Peyer's patch (tissue), 4 donors: ENCODE results near the gene SF3B2.

Experiments
- CTCF ChIP-seq, 6 experiments: fragments of 450-650 bp in 4 of 6; fragments of 200-600 bp in 2 of 6; sonication (generic) in 1 of 6; IDR thresholded peaks; one replicate each; pipeline ENCODE4 v1.5.1; 2017 to 2019; ENCODE audit warnings: antibody characterized with exemption in 6 of 6, mild to moderate bottlenecking in 3 of 6, moderate library complexity in 1 of 6
- POLR2A ChIP-seq, 2 donors: fragments of 450-650 bp; IDR thresholded peaks; one replicate each; pipeline ENCODE4 v1.5.1; 2017; ENCODE audit warnings: antibody characterized with exemption in 2 of 2, mild to moderate bottlenecking in 2 of 2, moderate library complexity in 2 of 2

GRCh38 chr11:66045177-66045639 lies 7.0 kb upstream of the SF3B2 start:
- TF ChIP-seq CTCF (IDR thresholded peaks at IDR 0.05) = peak; percentile 74 to 94 (median 80)
- no peak for TF ChIP-seq POLR2A (IDR thresholded peaks at IDR 0.05)
